Right atrium auricular region (tissue), 2 donors: Measurements from ENCODE around the gene DUSP23. TPM values are rescaled to one million over a fixed set of nuclear protein-coding genes. Genes with fewer than 3 reads are reported as not detected.
A peak's percentile ranks its signal among the peaks of the same experiment; 100 is the strongest.

Experiments
- DNase-seq: peaks from one replicate; pipeline ENCODE4 v3.0.0-alpha.2; 2019; ENCODE audit warnings: low spot score
- H3K27ac ChIP-seq, 2 donors: fragments of 200-600 bp; sonication (generic); 1 replicate in 1 of 2; 2 replicates in 1 of 2; pipeline ENCODE4 v1.5.1; 2016 to 2019
- H3K27me3 ChIP-seq, 2 donors: fragments of 200-600 bp; sonication (generic); one replicate each; pipeline versions ENCODE4 v1.5.1 to v1.6.0; 2017 to 2019
- H3K36me3 ChIP-seq: fragments of 200-600 bp; sonication (generic); one replicate; pipeline ENCODE4 v1.5.1; 2016
- H3K4me1 ChIP-seq, 2 donors: fragments of 200-600 bp; sonication (generic); one replicate each; pipeline versions ENCODE4 v1.5.1 to v1.6.0; 2017 to 2019
- H3K4me3 ChIP-seq, 2 donors: fragments of 200-600 bp; sonication (generic); 1 replicate in 1 of 2; 2 replicates in 1 of 2; pipeline ENCODE4 v1.5.1; 2017 to 2019; ENCODE audit warnings: mild to moderate bottlenecking in 1 of 2, moderate library complexity in 1 of 2
- H3K9me3 ChIP-seq, 2 donors: fragments of 200-600 bp; sonication (generic); one replicate each; pipeline ENCODE4 v1.5.1; 2019
- total RNA-seq, 2 donors: library from RNA; depleted of rRNA; stranded (reverse); fragments of >200 nt; gene quantifications; one replicate each; pipeline ENCODE4 v1.1.0, GENCODE V29; 2016
- TF ChIP-seq, protein P1 (sequence below), 2 donors: fragments of 200-600 bp; sonication (generic); IDR thresholded peaks; one replicate each; pipeline ENCODE4 v1.5.1; 2019; ENCODE audit warnings: antibody characterized with exemption in 2 of 2

DUSP23 gene
- total RNA-seq, 2 donors from 2014 or later = 42.9 to 58.8 TPM

DNA sequence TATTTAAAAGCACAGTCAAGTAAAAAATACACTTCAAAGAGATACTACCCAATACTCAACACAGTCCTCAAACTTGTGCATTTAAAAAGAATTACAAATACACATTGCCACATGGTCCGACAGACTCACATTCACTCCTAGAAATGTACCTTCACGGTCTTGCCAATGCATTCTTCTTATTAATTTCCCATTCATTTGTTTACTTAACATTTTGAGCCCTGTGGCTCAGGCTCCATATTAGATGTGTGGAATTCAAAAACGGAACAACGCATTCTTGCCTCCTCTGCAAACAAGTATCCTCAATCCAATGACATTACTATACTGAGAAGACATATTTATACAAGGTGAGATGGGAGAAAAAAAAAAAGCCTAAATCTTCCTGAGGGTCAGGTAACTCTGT is 2.5 kb upstream of the DUSP23 start:
- no peaks in the 10 kb centered on the region for H3K36me3 ChIP-seq
- peak overlapping the region in 1 of 2 donors; percentile 20 for H3K27ac ChIP-seq
- DNase-seq = no peak
- no peak overlapping the region for H3K4me3 ChIP-seq
- no peaks in the 10 kb centered on the region for H3K27me3 ChIP-seq
- TF ChIP-seq, protein P1, sequence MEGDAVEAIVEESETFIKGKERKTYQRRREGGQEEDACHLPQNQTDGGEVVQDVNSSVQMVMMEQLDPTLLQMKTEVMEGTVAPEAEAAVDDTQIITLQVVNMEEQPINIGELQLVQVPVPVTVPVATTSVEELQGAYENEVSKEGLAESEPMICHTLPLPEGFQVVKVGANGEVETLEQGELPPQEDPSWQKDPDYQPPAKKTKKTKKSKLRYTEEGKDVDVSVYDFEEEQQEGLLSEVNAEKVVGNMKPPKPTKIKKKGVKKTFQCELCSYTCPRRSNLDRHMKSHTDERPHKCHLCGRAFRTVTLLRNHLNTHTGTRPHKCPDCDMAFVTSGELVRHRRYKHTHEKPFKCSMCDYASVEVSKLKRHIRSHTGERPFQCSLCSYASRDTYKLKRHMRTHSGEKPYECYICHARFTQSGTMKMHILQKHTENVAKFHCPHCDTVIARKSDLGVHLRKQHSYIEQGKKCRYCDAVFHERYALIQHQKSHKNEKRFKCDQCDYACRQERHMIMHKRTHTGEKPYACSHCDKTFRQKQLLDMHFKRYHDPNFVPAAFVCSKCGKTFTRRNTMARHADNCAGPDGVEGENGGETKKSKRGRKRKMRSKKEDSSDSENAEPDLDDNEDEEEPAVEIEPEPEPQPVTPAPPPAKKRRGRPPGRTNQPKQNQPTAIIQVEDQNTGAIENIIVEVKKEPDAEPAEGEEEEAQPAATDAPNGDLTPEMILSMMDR (IDR thresholded peaks at IDR 0.05) = no peak
- no peaks in the 10 kb centered on the region for H3K9me3 ChIP-seq
- H3K4me1 ChIP-seq = peaks cover 0 to 21% of the 10 kb centered on the region in 2 donors

DNA sequence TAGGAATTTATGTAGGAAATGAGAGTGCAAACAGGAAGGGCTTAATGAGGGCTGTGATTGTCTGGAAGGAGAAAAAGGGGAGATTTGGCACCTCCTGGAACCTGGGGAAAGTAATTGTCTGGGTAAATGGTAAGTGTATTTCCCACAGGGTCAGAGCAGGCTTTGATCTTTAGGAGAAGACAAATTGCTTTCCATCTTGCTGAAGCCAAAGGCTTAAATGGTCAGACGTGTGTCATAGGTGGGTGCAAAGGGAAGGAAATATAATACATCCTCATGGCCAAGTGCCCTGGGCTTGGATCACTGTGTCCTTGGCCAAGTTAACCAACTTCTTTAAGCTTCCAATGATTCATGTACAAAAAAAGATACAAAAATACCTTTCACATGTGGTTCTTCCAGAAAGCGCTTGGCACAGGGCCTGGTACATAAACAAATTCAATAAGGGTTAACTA is 1.3 kb upstream of the DUSP23 start:
- DNase-seq = no peak
- Histone ChIP-seq H3K4me1 (peaks cover 0 to 21% of the 10 kb centered on the region in 2 donors), H3K9me3 (no peaks in the 10 kb centered on the region), H3K27me3 (no peaks in the 10 kb centered on the region), H3K27ac (peak overlapping the region; percentile 6 to 20), H3K4me3 (no peak overlapping the region), H3K36me3 (no peaks in the 10 kb centered on the region)
- TF ChIP-seq, protein P1 (IDR thresholded peaks at IDR 0.05) = no peak

DNA sequence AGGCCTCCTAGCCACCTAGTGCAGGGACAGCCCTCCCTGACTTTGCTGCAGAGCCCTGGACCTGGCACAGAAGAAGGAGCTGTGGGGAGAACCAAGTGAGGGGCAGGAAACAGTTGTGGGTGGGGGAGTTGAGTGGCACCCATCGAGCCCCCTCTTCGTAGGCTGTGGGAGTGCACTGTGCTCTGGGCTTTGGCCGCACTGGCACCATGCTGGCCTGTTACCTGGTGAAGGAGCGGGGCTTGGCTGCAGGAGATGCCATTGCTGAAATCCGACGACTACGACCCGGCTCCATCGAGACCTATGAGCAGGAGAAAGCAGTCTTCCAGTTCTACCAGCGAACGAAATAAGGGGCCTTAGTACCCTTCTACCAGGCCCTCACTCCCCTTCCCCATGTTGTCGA is 1.2 kb downstream of the DUSP23 start:
- Histone ChIP-seq H3K4me3 (peak overlapping the region in 1 of 2 donors; percentile 98), H3K36me3 (no peaks in the 10 kb centered on the region), H3K4me1 (peaks cover 0 to 21% of the 10 kb centered on the region in 2 donors), H3K27me3 (no peaks in the 10 kb centered on the region), H3K27ac (no peak overlapping the region), H3K9me3 (no peaks in the 10 kb centered on the region)
- TF ChIP-seq, protein P1 (IDR thresholded peaks at IDR 0.05) = no peak
- no peak for DNase-seq

DNA sequence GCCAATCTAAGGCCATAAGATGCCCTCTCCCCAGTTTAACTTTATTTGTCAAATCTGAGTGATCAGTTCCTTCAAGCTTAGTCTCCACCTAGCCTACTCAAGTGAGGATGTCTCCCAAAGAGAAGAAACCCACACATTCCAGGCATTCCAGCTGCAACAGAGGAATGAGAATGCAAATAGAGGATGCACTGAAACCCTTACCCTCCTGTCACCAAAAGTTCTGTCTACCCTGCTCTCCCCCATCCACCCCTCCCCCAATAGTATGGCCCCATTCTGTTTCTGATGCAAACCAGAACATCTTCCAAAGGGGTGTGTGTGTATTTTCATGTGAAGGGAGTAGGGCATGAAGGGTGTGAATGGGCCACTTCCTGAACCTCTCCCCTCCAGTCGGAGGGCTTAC is 3.0 kb downstream of the DUSP23 start:
- TF ChIP-seq, protein P1 (IDR thresholded peaks at IDR 0.05) = no peak
- Histone ChIP-seq H3K4me3 (no peak overlapping the region), H3K9me3 (no peaks in the 10 kb centered on the region), H3K4me1 (peaks cover 0 to 21% of the 10 kb centered on the region in 2 donors), H3K27me3 (no peaks in the 10 kb centered on the region), H3K36me3 (no peaks in the 10 kb centered on the region), H3K27ac (no peak overlapping the region)
- no peak for DNase-seq

DNA sequence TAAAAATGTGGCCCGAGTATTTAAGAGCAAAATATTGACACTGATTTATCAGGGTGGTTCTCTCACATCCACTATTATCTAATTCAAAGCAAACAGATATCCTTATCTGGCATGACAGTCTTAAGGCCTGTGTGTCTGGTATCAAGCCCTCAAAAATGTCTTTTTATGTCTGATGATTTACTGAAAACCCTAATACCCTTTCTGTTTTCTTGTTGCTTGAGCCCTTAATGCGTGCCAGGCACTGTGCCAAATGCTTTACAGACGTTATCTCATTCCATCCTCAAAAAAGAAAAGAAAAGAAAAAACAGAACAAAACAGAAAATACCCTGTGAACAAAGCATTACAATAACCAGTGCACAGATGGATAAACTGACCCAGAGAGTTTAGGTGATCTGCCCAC is 5.7 kb downstream of the DUSP23 start:
- no peaks in the 10 kb centered on the region for H3K9me3 ChIP-seq
- no peaks in the 10 kb centered on the region for H3K36me3 ChIP-seq
- H3K27ac ChIP-seq = no peak overlapping the region
- peaks cover 0 to 7% of the 10 kb centered on the region in 2 donors for H3K4me1 ChIP-seq
- no peak for DNase-seq
- H3K4me3 ChIP-seq = no peak overlapping the region
- TF ChIP-seq, protein P1 (IDR thresholded peaks at IDR 0.05) = no peak
- H3K27me3 ChIP-seq = no peaks in the 10 kb centered on the region

DNA sequence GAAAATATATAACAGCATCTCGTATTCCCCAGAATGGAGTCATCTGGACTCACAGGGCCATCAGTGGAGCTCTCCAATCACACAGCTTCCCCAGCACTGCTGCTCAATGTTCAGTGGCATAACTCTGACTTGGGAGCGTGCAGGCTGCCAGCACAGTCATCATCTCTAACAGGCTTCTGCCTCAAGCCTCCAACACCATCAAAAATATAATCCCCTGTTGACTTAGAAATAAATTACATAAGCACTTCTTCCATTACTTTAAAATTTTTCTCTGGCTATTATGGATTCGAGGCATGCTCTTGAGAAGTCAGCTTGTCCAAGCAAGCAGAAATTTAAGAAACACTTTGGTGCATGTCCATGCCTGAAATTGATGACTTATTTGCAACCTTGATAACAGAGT is 6.2 kb downstream of the DUSP23 start:
- Histone ChIP-seq H3K36me3 (no peaks in the 10 kb centered on the region), H3K27ac (no peak overlapping the region), H3K9me3 (no peaks in the 10 kb centered on the region), H3K4me1 (peaks cover 0 to 2% of the 10 kb centered on the region in 2 donors), H3K27me3 (no peaks in the 10 kb centered on the region), H3K4me3 (no peak overlapping the region)
- TF ChIP-seq, protein P1 (IDR thresholded peaks at IDR 0.05) = no peak
- DNase-seq = no peak
